ENCODE results near the gene FER1L5.

FER1L5 gene

DNA sequence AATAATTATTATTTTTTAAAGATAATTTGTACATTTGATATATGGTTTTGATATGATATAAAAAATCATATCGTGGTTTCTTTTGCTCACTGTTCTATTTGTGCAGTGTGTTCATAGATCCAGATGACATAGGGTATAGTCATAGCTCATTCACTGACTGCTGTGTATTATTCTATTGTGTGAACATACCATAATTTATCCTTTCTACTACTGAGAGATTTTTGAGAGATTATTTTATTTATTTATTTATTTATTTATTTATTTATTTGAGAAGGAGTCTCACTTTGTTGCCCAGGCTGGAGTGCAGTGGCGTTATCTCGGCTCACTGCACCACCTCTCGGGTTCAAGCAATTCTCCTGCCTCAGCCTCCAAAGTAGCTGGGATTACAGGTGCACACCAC, 39.0 kb downstream of the FER1L5 start:
- DNase-seq (ENCODE audit: low spot score): no peak

- no peak for DNase-seq (ENCODE audit: low spot score)
Observed at GRCh38 chr2:96683307-96683706, 40.7 kb downstream of the FER1L5 start.

GRCh38 chr2:96683972-96684820, 41.6 kb downstream of the FER1L5 start:
- no peak for DNase-seq (ENCODE audit: low spot score)

- DNase-seq (ENCODE audit: low spot score): no peak
Observed at GRCh38 chr2:96684883-96685576, 42.5 kb downstream of the FER1L5 start.

GRCh38 chr2:96685577-96686459, 43.3 kb downstream of the FER1L5 start:
- no peak for DNase-seq (ENCODE audit: low spot score)

DNA sequence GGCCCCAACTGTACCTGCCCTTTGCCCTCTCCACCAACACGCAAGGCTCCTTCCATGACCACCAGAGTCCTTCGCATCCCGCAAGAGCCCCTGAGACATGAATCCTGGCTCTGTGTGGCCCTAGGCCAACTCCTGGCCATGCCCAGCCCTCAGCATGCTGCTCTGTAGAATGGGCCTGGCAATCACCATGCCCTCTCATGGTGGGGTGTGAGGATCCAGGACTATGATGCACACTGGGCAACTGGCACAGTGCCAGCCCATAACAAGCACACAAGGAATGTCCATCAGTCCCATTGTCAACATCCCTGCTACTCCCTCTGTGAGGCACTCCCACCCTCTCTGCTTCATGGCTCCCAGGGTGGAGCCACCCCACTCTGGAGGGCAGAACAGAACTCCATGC, 44.7 kb downstream of the FER1L5 start:
- DNase-seq (ENCODE audit: low spot score): no peak

DNA sequence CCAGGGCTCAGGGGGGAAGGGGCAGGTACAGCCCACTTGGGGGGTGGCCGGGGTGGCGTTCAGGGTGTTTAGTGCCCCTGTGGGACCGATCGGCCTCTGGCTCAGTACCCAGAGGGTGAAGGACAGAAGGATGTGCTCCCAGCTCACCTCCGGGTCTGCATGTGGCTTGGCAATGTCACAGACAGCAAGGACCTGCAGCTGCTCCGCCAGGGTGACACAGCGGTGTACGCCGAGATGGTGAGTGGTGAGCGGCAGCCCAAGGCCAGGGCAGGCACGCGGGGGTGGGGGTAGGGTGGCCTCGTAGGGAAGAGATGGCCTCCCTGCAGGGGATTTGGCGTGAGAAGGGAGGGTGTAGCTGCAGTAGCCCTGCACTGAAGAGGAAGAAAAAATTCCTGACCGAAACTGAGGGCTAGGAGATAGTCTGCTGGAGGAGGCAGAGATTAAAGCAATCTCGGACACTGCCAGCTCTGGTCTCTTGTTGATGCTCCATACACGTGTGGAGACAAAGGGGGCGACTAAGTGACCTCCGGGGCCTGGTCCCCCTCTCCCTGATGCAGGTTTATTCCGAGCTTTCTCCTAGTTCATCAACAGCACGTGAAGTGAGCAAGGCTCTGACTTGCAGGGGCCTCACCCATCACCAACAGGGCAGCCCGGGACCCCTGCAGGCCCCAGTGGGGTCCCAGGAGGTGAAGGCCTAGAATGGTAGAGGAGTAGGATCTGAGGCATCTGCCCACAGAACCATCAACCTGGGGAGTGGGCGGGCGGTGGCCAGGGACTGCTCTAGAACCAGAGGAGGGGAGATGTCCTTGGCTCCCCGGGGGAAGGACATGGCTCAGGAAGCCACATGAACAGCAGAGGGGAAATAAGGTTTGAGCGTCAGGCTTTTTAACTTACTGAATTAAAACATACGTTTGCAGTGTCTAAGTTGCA, 45.4 kb downstream of the FER1L5 start:
- no peak for DNase-seq (ENCODE audit: low spot score)

GRCh38 chr2:96688649-96689430, 46.3 kb downstream of the FER1L5 start:
- DNase-seq (ENCODE audit: low spot score): no peak

GRCh38 chr2:96689431-96689991, 46.9 kb downstream of the FER1L5 start:
- DNase-seq (ENCODE audit: low spot score): no peak

GRCh38 chr2:96690306-96691021, 47.9 kb downstream of the FER1L5 start:
- no peak for DNase-seq (ENCODE audit: low spot score)

- DNase-seq (ENCODE audit: low spot score): no peak
Observed at GRCh38 chr2:96691022-96691612, 48.6 kb downstream of the FER1L5 start.

GRCh38 chr2:96692094-96692971, 49.8 kb downstream of the FER1L5 start:
- peak; percentile 12 for DNase-seq (ENCODE audit: low spot score)

- peak; percentile 38 for DNase-seq (ENCODE audit: low spot score)
Observed at GRCh38 chr2:96693286-96694200, 51.0 kb downstream of the FER1L5 start.

DNA sequence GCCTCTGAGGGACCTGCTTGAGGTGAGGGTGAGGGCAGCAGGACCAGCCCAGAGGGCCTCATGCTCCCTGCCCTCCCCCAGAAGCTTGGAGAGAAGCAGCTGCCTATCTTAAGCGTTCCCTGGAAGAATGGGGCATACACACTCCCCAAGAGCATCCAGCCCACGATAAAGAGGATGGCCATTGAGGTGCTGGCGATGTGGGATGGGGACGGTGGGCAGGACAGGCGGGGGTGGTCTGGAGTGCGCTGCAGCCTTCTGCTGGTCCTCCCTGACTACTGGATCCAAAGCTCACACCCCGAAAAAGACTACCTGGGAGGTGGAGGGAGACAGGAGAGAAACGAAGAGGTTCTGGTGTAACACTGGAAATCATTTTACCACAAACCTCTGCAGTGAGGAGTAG, 51.7 kb downstream of the FER1L5 start:
- no peak for DNase-seq (ENCODE audit: low spot score)

GRCh38 chr2:96694816-96695455, 52.4 kb downstream of the FER1L5 start:
- DNase-seq (ENCODE audit: low spot score): no peak

DNA sequence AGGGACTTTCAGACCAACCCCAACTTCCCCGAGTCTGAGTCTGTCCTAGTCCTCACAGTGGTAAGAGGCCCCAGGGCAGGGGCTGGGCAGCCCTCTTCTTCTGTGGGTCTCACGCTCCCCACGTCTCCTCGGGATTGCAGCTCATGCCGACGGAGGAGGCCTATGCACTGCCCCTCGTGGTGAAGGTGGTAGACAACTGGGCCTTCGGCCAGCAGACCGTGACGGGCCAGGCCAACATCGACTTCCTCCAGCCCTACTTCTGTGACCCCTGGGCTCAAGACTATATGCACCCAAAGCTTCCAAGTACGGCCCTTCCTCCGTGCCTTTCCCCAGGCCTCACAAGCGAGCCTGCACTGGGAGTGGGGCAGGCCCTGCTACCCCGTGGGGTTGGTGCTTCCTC, 53.0 kb downstream of the FER1L5 start:
- DNase-seq (ENCODE audit: low spot score): no peak

GRCh38 chr2:96697476-96697875, 54.9 kb downstream of the FER1L5 start:
- DNase-seq (ENCODE audit: low spot score): no peak
